Epithelial cell of proximal tubule (primary cell): Measurements from ENCODE around the gene ACKR2. TPM values are rescaled to one million over a fixed set of nuclear protein-coding genes. Genes with fewer than 3 reads are reported as not detected.

Source experiments
- DNase-seq: peaks from one replicate; pipeline ENCODE4 v3.0.0-alpha.2; 2011; ENCODE audit warnings: low read depth
- H3K4me3 ChIP-seq: 2 replicates; pipeline ENCODE4 v1.5.1; 2011; ENCODE audit warnings: low read depth, mild to moderate bottlenecking, low read length
- CTCF ChIP-seq: conservative IDR thresholded peaks from 2 replicates; pipeline ENCODE4 v1.5.1; 2012; ENCODE audit warnings: low read depth, mild to moderate bottlenecking, low read length
- total RNA-seq: library from RNA; depleted of rRNA; stranded (reverse); fragments of >200 nt; gene quantifications from 2 replicates; pipeline ENCODE4 v1.2.3, GENCODE V29; 2015

Gene ACKR2
- 2.8 and 6.1 TPM in 2 replicates for total RNA-seq

GRCh38 chr3:42809202-42809601 is at the start of gene ACKR2:
Gene ACKR2 (plus strand): TSS chr3:42809445. CDS start chr3:42864503, 55,058 bp downstream.
- TF ChIP-seq CTCF, result no peak
- DNase-seq, result no peak

GRCh38 chr3:42762046-42762724 is 47.1 kb upstream of the ACKR2 start:
- TF ChIP-seq CTCF, result no peak
- H3K4me3 ChIP-seq, result no peak overlapping the region
- DNase-seq, result no peak

More at GRCh38 chr3:42809202-42809601, at the start of gene ACKR2:
- no peak within 1 kb of the TSS for H3K4me3 ChIP-seq

GRCh38 chr3:42763021-42763420 is 46.2 kb upstream of the ACKR2 start:
- no peak for DNase-seq
- no peak for TF ChIP-seq CTCF
- no peak overlapping the region for H3K4me3 ChIP-seq

- no peak for DNase-seq
- no peak for TF ChIP-seq CTCF
- no peak overlapping the region for H3K4me3 ChIP-seq
Measured at GRCh38 chr3:42764115-42764514, 45.1 kb upstream of the ACKR2 start.

GRCh38 chr3:42764561-42765295 is 44.5 kb upstream of the ACKR2 start:
- TF ChIP-seq CTCF, result no peak
- H3K4me3 ChIP-seq, result no peak overlapping the region
- no peak for DNase-seq

GRCh38 chr3:42769477-42770131 is 39.6 kb upstream of the ACKR2 start:
- no peak for TF ChIP-seq CTCF
- DNase-seq, result no peak
- no peak overlapping the region for H3K4me3 ChIP-seq
